ENCODE results near the gene HMX2.
"Not testable (repeated sequence)": the region's sequence is repeated elsewhere in the genome, so short reads cannot be mapped to it uniquely, and the experiment has no call there.

Gene HMX2

GRCh38 chr10:123158682-123159081 is 10.7 kb downstream of the HMX2 start:
- FAIRE-seq: no peak
- DNase-seq (ENCODE audit: insufficient read length, low spot score): no peak
- TF ChIP-seq SPI1 (IDR thresholded peaks at IDR 0.05; ENCODE audit: low read depth, low read length): no peak

GRCh38 chr10:123160311-123160980 is 12.5 kb downstream of the HMX2 start:
- TF ChIP-seq SPI1 (IDR thresholded peaks at IDR 0.05; ENCODE audit: low read depth, low read length): peak; percentile 59; the same call in 1 of the 2 replicates
- no peak for TF ChIP-seq PAX5 (IDR thresholded peaks at IDR 0.05; ENCODE audit: insufficient read depth, low read length, severe bottlenecking)
- FAIRE-seq (no peak), DNase-seq (ENCODE audit: insufficient read length, low spot score) (no peak)

- FAIRE-seq (no peak), DNase-seq (ENCODE audit: insufficient read length, low spot score) (no peak)
- TF ChIP-seq POLR2AphosphoS5 (IDR thresholded peaks at IDR 0.05; ENCODE audit: low read depth, low read length) (no peak), POLR2A (IDR thresholded peaks at IDR 0.05; ENCODE audit: low read depth, low read length) (no peak), SPI1 (IDR thresholded peaks at IDR 0.05; ENCODE audit: low read depth, low read length) (no peak), PAX5 (IDR thresholded peaks at IDR 0.05; ENCODE audit: insufficient read depth, low read length, severe bottlenecking) (no peak), POU2F2 (IDR thresholded peaks at IDR 0.05; ENCODE audit: low read depth, low read length) (no peak), TAF1 (IDR thresholded peaks at IDR 0.05; ENCODE audit: low read depth, low read length) (no peak)
Observed at GRCh38 chr10:123164319-123164718, 16.4 kb downstream of the HMX2 start.

- FAIRE-seq (peak; percentile 9), DNase-seq (ENCODE audit: insufficient read length, low spot score) (no peak)
- TF ChIP-seq POLR2AphosphoS5 (IDR thresholded peaks at IDR 0.05; ENCODE audit: low read depth, low read length): peak; percentile 50; the same call in 1 of the 2 replicates
- TF ChIP-seq SPI1 (IDR thresholded peaks at IDR 0.05; ENCODE audit: low read depth, low read length): no peak
- TF ChIP-seq POLR2A (IDR thresholded peaks at IDR 0.05; ENCODE audit: low read depth, low read length): peak; percentile 51; the same call in 1 of the 2 replicates
Observed at GRCh38 chr10:123165445-123166072, 17.6 kb downstream of the HMX2 start.

- TF ChIP-seq SPI1 (IDR thresholded peaks at IDR 0.05; ENCODE audit: low read depth, low read length) (no peak), POLR2AphosphoS5 (IDR thresholded peaks at IDR 0.05; ENCODE audit: low read depth, low read length) (peak; percentile 58; the same call in 1 of the 2 replicates), POLR2A (IDR thresholded peaks at IDR 0.05; ENCODE audit: low read depth, low read length) (peak; percentile 53; the same call in 1 of the 2 replicates), TAF1 (IDR thresholded peaks at IDR 0.05; ENCODE audit: low read depth, low read length) (no peak), PAX5 (IDR thresholded peaks at IDR 0.05; ENCODE audit: insufficient read depth, low read length, severe bottlenecking) (no peak), POU2F2 (IDR thresholded peaks at IDR 0.05; ENCODE audit: low read depth, low read length) (no peak)
- FAIRE-seq: no peak
- DNase-seq (ENCODE audit: insufficient read length, low spot score): no peak
Observed at GRCh38 chr10:123166618-123167017, 18.7 kb downstream of the HMX2 start.

- FAIRE-seq (no peak), DNase-seq (ENCODE audit: insufficient read length, low spot score) (no peak)
- TF ChIP-seq POLR2AphosphoS5 (IDR thresholded peaks at IDR 0.05; ENCODE audit: low read depth, low read length) (no peak), SPI1 (IDR thresholded peaks at IDR 0.05; ENCODE audit: low read depth, low read length) (no peak), PAX5 (IDR thresholded peaks at IDR 0.05; ENCODE audit: insufficient read depth, low read length, severe bottlenecking) (no peak), TAF1 (IDR thresholded peaks at IDR 0.05; ENCODE audit: low read depth, low read length) (no peak), POLR2A (IDR thresholded peaks at IDR 0.05; ENCODE audit: low read depth, low read length) (no peak)
Observed at GRCh38 chr10:123170961-123171360, 23.0 kb downstream of the HMX2 start.

- FAIRE-seq; DNase-seq (ENCODE audit: insufficient read length, low spot score): not testable (repeated sequence)
Observed at GRCh38 chr10:123171616-123172015, 23.7 kb downstream of the HMX2 start.

- no peak for DNase-seq (ENCODE audit: insufficient read length, low spot score)
- no peak for TF ChIP-seq POLR2AphosphoS5 (IDR thresholded peaks at IDR 0.05; ENCODE audit: low read depth, low read length)
- no peak for TF ChIP-seq SPI1 (IDR thresholded peaks at IDR 0.05; ENCODE audit: low read depth, low read length)
- FAIRE-seq: no peak
Observed at GRCh38 chr10:123175389-123176387, 27.8 kb downstream of the HMX2 start.

GRCh38 chr10:123178390-123178789 is 30.5 kb downstream of the HMX2 start:
- not testable (repeated sequence) for DNase-seq (ENCODE audit: insufficient read length, low spot score); FAIRE-seq

- FAIRE-seq (no peak), DNase-seq (ENCODE audit: insufficient read length, low spot score) (no peak)
- TF ChIP-seq SPI1 (IDR thresholded peaks at IDR 0.05; ENCODE audit: low read depth, low read length) (no peak), POU2F2 (IDR thresholded peaks at IDR 0.05; ENCODE audit: low read depth, low read length) (no peak), TAF1 (IDR thresholded peaks at IDR 0.05; ENCODE audit: low read depth, low read length) (no peak), POLR2A (IDR thresholded peaks at IDR 0.05; ENCODE audit: low read depth, low read length) (no peak), POLR2AphosphoS5 (IDR thresholded peaks at IDR 0.05; ENCODE audit: low read depth, low read length) (no peak), PAX5 (IDR thresholded peaks at IDR 0.05; ENCODE audit: insufficient read depth, low read length, severe bottlenecking) (no peak)
Observed at GRCh38 chr10:123180101-123181090, 32.5 kb downstream of the HMX2 start.
